ENCODE results near the gene GIPR. TPM values are rescaled to one million over a fixed set of nuclear protein-coding genes. Genes with fewer than 3 reads are reported as not detected.
"Not testable (repeated sequence)": the region's sequence is repeated elsewhere in the genome, so short reads cannot be mapped to it uniquely, and the experiment has no call there.

Gene GIPR
- total and polyA plus RNA-seq, 2 experiments from 2014 or later, result 12.8 to 23.6 TPM

DNA sequence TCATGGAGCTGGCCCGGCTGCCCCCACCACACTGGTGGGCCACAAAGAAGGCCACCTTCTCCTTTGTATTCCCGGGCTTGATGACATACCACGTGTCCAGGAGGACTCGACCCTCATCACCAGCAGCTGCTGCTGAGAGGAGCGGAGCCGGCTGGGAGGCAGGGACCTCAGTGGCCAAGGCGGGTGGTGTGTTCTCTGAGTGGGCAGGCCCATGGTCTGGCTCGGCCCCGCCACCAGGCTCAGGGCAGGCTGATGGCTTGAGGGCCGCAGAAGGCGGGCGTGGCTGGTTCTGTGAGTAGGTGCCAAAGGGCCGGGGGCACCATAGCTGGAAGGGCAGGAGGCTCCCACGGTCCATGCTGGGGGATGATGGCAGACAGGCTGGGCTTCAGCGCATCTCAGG, 45.1 kb downstream of the GIPR start:
- H3K4me3 ChIP-seq, result no peak overlapping the region
- H3K4me1 ChIP-seq (ENCODE audit: low read depth), result peaks cover 11% of the 10 kb centered on the region
- DNase-seq (ENCODE audit: low read depth in 1 of 2, low spot score in 1 of 2), result no peak
- peak overlapping the region; percentile 10 for H3K27ac ChIP-seq
- no peaks in the 10 kb centered on the region for H3K27me3 ChIP-seq
- no peaks in the 10 kb centered on the region for H3K9me3 ChIP-seq (ENCODE audit: low read depth)
- no peaks in the 10 kb centered on the region for H3K36me3 ChIP-seq
- TF ChIP-seq, protein P1, sequence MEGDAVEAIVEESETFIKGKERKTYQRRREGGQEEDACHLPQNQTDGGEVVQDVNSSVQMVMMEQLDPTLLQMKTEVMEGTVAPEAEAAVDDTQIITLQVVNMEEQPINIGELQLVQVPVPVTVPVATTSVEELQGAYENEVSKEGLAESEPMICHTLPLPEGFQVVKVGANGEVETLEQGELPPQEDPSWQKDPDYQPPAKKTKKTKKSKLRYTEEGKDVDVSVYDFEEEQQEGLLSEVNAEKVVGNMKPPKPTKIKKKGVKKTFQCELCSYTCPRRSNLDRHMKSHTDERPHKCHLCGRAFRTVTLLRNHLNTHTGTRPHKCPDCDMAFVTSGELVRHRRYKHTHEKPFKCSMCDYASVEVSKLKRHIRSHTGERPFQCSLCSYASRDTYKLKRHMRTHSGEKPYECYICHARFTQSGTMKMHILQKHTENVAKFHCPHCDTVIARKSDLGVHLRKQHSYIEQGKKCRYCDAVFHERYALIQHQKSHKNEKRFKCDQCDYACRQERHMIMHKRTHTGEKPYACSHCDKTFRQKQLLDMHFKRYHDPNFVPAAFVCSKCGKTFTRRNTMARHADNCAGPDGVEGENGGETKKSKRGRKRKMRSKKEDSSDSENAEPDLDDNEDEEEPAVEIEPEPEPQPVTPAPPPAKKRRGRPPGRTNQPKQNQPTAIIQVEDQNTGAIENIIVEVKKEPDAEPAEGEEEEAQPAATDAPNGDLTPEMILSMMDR (IDR thresholded peaks at IDR 0.05; ENCODE audit: low read depth, low read length), result no peak

DNA sequence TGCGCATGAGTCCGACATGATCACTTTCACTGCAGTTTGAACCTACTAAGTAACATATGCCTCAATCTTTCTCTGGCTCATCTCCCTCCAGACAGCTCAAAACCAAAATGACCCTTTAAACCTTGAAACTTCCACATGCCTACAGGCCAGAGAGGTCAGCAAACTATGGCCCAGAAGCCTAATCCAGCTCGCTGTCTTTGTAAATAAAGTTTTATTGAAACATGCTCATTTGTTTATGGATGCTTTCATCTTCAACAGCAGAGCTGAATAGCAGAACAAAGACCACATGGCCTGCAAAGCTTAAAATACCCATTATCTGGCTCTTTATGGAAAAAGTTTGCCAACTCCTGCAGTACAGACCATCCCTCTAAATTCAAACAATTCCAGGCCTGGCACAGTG, 47.1 kb downstream of the GIPR start:
- Histone ChIP-seq H3K4me3 (no peak overlapping the region), H3K4me1 (ENCODE audit: low read depth) (peaks cover 16% of the 10 kb centered on the region), H3K9me3 (ENCODE audit: low read depth) (no peaks in the 10 kb centered on the region), H3K36me3 (peaks cover 8% of the 10 kb centered on the region), H3K27me3 (no peaks in the 10 kb centered on the region), H3K27ac (no peak overlapping the region)
- DNase-seq (ENCODE audit: low read depth in 1 of 2, low spot score in 1 of 2), result no peak
- TF ChIP-seq, protein P1 (IDR thresholded peaks at IDR 0.05; ENCODE audit: low read depth, low read length), result no peak

DNA sequence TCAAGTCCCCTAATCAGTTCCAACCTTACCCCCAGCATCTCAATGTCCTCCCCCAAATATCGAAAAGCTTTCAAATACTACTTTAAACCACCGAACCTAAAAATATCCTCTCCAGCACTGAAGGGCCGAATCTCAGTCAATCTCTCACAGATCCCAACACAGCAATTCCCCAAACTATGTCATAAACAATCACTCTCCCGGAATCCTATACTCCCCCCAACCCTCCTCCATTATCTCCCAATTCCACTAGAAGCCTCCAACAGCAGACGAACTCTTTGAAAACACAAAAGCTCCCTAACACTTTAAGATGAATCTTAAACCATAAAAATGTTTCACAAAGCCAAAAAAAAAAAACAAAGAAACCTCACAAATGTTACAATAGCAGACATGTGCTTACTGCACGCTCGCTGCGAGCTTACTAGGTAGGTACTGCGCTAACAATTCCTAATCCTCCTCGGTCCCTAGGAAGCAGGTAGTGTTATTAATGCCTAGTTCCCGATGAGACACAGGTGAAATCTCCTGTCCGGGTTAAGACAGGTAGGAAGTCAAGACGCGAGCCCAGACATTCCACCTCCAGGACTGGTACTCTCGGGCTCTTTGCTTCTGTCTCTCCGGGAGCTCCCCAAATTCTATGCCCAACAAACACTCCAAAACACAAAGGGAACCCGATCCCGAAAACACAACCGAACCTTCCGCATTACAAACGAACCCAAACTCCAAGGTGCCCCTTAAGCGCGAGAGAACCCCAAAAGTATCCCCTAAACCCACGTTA, 48.5 kb downstream of the GIPR start:
- peak; percentile 18 to 46 for DNase-seq (ENCODE audit: low read depth in 1 of 2, low spot score in 1 of 2)
- no peaks in the 10 kb centered on the region for H3K27me3 ChIP-seq

DNA sequence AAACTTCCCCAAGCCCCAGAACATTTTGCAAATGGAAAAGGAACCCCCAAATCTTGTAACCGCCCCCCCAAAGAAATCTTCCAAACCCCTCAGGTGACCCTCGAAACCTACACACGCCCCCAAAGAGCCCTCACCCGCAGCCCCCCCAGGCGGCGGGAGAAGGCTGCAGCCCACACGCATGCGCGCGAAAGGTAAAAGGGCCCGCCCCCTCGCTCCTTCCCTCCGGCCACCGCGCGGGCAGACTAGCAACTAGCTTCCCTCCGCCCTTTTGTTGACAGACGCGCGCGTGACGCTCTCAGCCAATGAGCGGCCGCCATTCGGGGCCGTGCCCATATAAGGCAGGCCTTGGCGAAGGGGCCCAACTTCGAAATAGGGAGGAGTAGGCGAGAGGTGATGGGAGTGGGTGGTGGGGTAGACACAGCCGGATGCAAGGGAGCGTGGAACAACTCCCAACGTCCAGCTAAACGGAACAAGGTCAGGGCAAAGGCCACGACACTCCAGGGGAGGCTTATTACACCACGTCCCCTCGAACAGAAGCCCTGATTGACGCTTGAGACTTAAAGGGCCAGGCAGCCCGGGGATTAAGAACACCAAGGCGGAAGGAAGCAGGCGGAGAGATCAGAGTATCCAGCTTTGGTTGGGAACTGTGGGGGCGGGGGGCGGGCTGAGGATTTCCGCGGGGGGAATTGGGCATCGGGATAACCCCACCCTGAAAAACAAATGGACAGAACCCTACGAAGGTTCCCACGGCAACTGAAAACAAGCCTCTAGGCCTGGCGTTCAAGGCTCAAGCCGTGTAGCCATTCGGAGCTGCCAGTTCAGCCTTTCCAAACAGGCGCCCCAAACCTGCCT, 49.3 kb downstream of the GIPR start:
- DNase-seq (ENCODE audit: low read depth in 1 of 2, low spot score in 1 of 2), result peak; percentile 100
- H3K27me3 ChIP-seq, result no peaks in the 10 kb centered on the region
- H3K4me1 ChIP-seq (ENCODE audit: low read depth), result peaks cover 11% of the 10 kb centered on the region
- peak overlapping the region; percentile 80 for H3K4me3 ChIP-seq
- H3K27ac ChIP-seq, result peak overlapping the region; percentile 98
- peaks cover 8% of the 10 kb centered on the region for H3K36me3 ChIP-seq
- no peaks in the 10 kb centered on the region for H3K9me3 ChIP-seq (ENCODE audit: low read depth)
- TF ChIP-seq, protein P1 (IDR thresholded peaks at IDR 0.05; ENCODE audit: low read depth, low read length), result peak; percentile 29

More for the DNA sequence above, 48.5 kb downstream of the GIPR start:
- H3K4me1 ChIP-seq (ENCODE audit: low read depth), result peaks cover 11% of the 10 kb centered on the region
- H3K9me3 ChIP-seq (ENCODE audit: low read depth), result no peaks in the 10 kb centered on the region
- TF ChIP-seq, protein P1 (IDR thresholded peaks at IDR 0.05; ENCODE audit: low read depth, low read length), result no peak
- H3K36me3 ChIP-seq, result peaks cover 8% of the 10 kb centered on the region
- peak overlapping the region; percentile 98 for H3K27ac ChIP-seq
- H3K4me3 ChIP-seq, result peak overlapping the region; percentile 80

DNA sequence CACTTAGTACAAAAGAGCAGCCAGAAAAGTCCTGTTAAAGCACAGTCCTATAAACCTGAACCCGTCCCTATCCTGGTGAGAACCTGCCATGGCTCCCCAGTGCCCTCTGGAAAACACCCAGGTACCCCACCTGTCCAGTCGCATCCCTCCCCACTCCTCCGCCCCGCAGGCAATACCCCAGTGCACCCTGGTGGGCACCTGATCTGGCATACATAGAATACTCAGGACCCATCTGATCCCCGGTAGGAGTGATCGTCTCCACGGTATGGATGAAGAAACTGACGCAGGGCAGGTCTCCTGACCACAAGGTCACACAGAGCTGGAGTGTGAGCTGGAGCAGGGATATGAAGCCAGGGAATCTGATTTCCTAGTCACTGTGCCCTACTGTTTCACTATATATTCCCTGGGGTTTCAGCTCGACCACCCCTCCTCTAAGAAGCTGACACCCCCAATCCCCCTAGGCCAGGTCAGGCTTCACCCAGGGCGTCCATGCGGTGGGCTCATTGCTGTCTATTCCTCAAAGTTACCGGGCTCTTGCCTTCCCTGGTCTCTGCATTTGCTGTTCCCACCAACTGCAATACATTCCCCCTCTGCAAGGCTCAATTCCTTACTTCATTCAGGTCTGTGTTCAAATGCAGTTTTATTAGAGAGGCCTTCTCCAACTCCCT, 50.1 kb downstream of the GIPR start:
- H3K4me3 ChIP-seq, result peak overlapping the region; percentile 34
- no peaks in the 10 kb centered on the region for H3K27me3 ChIP-seq
- H3K36me3 ChIP-seq, result peaks cover 9% of the 10 kb centered on the region
- TF ChIP-seq, protein P1 (IDR thresholded peaks at IDR 0.05; ENCODE audit: low read depth, low read length), result no peak
- H3K27ac ChIP-seq, result peak overlapping the region; percentile 98
- H3K9me3 ChIP-seq (ENCODE audit: low read depth), result no peaks in the 10 kb centered on the region
- peaks cover 11% of the 10 kb centered on the region for H3K4me1 ChIP-seq (ENCODE audit: low read depth)
- DNase-seq (ENCODE audit: low read depth in 1 of 2, low spot score in 1 of 2), result peak in 1 of 2 donors; percentile 28

DNA sequence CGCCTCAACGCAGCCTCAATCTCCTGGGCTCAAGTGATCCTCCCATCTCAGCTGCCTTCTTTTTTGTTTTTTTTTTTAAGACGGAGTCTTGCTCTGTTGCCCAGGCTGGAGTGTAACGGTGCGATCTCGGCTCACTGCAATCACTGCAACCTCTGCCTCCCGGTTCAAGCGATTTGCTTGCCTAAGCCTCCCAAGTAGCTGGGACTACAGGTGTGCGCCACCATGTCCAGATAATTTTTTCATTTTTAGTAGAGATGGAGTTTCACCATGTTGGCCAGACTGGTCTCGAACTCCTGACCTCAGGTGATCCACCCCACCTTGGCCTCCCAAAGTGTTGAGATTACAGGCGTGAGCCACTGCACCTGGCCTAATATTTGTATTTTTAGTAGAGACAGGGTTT, 52.0 kb downstream of the GIPR start:
- not testable (repeated sequence) for H3K27me3 ChIP-seq; H3K27ac ChIP-seq; H3K4me3 ChIP-seq; H3K9me3 ChIP-seq (ENCODE audit: low read depth); DNase-seq (ENCODE audit: low read depth in 1 of 2, low spot score in 1 of 2)
- Histone ChIP-seq H3K4me1 (ENCODE audit: low read depth) (peaks cover 11% of the 10 kb centered on the region), H3K36me3 (peaks cover 12% of the 10 kb centered on the region)

DNA sequence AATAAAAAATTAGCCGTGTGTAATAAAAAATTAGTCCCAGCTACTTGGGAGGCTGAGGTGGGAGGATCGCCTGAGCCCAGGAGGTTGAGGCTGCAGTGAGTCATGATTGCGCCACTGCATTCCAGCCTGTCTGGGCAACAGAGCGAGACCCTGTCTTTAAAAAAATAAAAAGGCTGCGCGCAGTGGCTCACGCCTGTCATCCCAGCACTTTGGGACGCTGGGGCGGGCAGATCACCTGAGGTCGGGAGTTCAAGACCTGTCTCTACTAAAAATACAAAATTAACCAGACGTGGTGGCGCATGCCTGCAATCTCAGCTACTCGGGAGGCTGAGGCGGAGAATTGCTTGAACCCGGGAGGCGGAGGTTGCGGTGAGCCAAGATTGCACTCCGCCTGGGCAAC, 60.7 kb downstream of the GIPR start:
- not testable (repeated sequence) for H3K4me1 ChIP-seq (ENCODE audit: low read depth); H3K9me3 ChIP-seq (ENCODE audit: low read depth); H3K27me3 ChIP-seq; DNase-seq (ENCODE audit: low read depth in 1 of 2, low spot score in 1 of 2); H3K4me3 ChIP-seq; H3K36me3 ChIP-seq; H3K27ac ChIP-seq
